Stromal cell of bone marrow (primary cell): ENCODE measurements around the gene TNNT2.

Experiments used
- DNase-seq: peaks from one replicate; pipeline ENCODE4 v3.0.0-alpha.2; 2012; ENCODE audit warnings: low read depth

Gene TNNT2

GRCh38 chr1:201311356-201312011 is 66.0 kb downstream of the TNNT2 start:
- DNase-seq = no peak

- no peak for DNase-seq
These were observed 66.5 kb downstream of the TNNT2 start for GRCh38 chr1:201310986-201311355.

- no peak for DNase-seq
These were observed 67.1 kb downstream of the TNNT2 start for GRCh38 chr1:201310251-201310985.

GRCh38 chr1:201309416-201309815 is 68.1 kb downstream of the TNNT2 start:
- DNase-seq = no peak
